ENCODE results near the gene ZNF831. TPM values are rescaled to one million over a fixed set of nuclear protein-coding genes. Genes with fewer than 3 reads are reported as not detected.

Gene ZNF831
- total RNA-seq, 1 donor = not detected

DNA sequence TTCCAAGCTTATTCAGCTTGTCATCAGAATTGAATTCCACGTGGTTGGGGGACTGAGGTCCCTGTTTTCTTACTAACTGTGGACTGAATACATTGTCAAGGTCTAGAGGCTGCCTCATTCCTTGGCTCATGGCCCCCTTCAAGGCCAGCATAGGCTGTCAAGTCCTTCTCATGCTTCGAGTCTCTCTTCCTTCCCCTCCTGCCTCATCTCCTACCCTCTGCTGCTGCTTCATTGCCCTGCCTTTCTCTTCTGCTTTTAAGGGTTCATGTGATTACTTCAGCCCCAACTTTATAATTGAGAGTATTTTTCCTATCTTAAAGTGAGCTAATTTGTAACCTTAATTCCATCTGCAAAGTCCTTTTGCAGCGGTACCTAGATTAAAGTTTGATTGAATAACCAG lies 27.6 kb upstream of the ZNF831 start:
- no peak for DNase-seq (ENCODE audit: insufficient read length, low spot score, missing footprints)
- H3K79me2 ChIP-seq (ENCODE audit: insufficient read depth, low read length) = no peaks in the 10 kb centered on the region
- H4K20me1 ChIP-seq (ENCODE audit: insufficient read depth, low read length) = no peaks in the 10 kb centered on the region
- no peaks in the 10 kb centered on the region for H3K9me3 ChIP-seq (ENCODE audit: low read depth, low read length)
- H3K4me2 ChIP-seq (ENCODE audit: insufficient read depth, low read length) = no peak overlapping the region
- no peaks in the 10 kb centered on the region for H3K36me3 ChIP-seq (ENCODE audit: insufficient read depth, low read length)
- H3K4me1 ChIP-seq (ENCODE audit: insufficient read depth, low read length) = no peaks in the 10 kb centered on the region
- H3K4me3 ChIP-seq (ENCODE audit: insufficient read depth, low read length) = no peak overlapping the region
- H2AFZ ChIP-seq (ENCODE audit: low read length) = no peak overlapping the region
- no peak overlapping the region for H3K27ac ChIP-seq (ENCODE audit: low read depth, low read length)
- TF ChIP-seq, protein P1, sequence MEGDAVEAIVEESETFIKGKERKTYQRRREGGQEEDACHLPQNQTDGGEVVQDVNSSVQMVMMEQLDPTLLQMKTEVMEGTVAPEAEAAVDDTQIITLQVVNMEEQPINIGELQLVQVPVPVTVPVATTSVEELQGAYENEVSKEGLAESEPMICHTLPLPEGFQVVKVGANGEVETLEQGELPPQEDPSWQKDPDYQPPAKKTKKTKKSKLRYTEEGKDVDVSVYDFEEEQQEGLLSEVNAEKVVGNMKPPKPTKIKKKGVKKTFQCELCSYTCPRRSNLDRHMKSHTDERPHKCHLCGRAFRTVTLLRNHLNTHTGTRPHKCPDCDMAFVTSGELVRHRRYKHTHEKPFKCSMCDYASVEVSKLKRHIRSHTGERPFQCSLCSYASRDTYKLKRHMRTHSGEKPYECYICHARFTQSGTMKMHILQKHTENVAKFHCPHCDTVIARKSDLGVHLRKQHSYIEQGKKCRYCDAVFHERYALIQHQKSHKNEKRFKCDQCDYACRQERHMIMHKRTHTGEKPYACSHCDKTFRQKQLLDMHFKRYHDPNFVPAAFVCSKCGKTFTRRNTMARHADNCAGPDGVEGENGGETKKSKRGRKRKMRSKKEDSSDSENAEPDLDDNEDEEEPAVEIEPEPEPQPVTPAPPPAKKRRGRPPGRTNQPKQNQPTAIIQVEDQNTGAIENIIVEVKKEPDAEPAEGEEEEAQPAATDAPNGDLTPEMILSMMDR (IDR thresholded peaks at IDR 0.05; ENCODE audit: extremely low read depth, low read depth, low read length) = no peak
- no peaks in the 10 kb centered on the region for H3K27me3 ChIP-seq (ENCODE audit: insufficient read depth, low read length)

DNA sequence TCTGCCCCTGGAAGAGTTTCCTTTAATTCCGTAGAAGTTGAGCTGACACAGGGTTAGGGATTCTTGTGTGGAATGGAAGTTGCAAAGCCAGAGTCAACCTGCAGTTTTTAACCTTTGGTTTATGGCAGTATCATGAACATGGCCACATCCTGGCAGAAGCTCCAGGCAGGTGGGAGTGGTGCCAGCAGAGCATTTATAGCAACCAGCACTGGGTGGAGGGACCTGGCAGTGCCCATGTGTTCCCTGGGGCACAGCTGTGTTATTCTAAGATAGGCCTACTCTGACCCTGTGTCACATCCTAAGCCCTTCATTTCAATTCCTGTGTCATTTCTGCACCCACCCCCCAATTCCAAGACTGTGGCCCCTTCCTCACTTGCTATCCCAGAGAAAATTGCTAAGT lies 26.1 kb upstream of the ZNF831 start:
- H3K36me3 ChIP-seq (ENCODE audit: insufficient read depth, low read length) = no peaks in the 10 kb centered on the region
- H2AFZ ChIP-seq (ENCODE audit: low read length) = no peak overlapping the region
- no peaks in the 10 kb centered on the region for H3K27me3 ChIP-seq (ENCODE audit: insufficient read depth, low read length)
- H3K9me3 ChIP-seq (ENCODE audit: low read depth, low read length) = no peaks in the 10 kb centered on the region
- no peaks in the 10 kb centered on the region for H4K20me1 ChIP-seq (ENCODE audit: insufficient read depth, low read length)
- H3K4me3 ChIP-seq (ENCODE audit: insufficient read depth, low read length) = no peak overlapping the region
- H3K79me2 ChIP-seq (ENCODE audit: insufficient read depth, low read length) = no peaks in the 10 kb centered on the region
- DNase-seq (ENCODE audit: insufficient read length, low spot score, missing footprints) = no peak
- H3K4me2 ChIP-seq (ENCODE audit: insufficient read depth, low read length) = no peak overlapping the region
- TF ChIP-seq, protein P1 (IDR thresholded peaks at IDR 0.05; ENCODE audit: extremely low read depth, low read depth, low read length) = no peak
- no peaks in the 10 kb centered on the region for H3K4me1 ChIP-seq (ENCODE audit: insufficient read depth, low read length)
- no peak overlapping the region for H3K27ac ChIP-seq (ENCODE audit: low read depth, low read length)

DNA sequence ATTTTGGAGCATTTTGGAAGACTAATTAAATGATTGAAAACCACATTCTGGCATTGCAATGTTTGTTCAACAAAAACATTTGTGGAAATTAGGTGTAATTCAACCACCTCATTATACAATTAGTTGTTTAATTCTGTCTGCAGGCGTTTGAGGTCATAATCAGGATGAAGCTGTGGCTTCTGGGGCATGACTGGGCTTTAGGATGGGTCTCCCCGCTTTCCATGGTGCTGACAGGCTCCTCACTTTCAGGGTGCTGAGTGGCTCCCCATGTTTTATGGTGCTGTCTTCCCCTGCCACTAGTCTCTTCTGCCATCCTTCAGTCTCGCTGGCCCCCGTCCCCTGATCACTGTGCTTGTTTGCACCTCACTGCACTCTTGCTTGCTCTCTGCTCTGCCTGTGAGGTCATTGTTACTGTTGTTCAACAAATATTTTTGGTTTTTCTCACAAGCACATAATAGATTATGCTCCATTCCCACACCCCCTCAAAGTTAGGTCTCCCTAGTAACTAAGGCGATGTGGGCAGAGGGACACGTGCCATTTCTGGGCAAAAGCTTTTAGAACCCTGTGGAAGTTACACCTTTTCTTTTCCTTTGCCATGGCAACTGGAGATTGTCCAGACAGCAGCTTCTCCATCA lies 25.4 kb upstream of the ZNF831 start:
- Histone ChIP-seq H3K4me3 (ENCODE audit: insufficient read depth, low read length) (no peak overlapping the region), H3K9me3 (ENCODE audit: low read depth, low read length) (no peaks in the 10 kb centered on the region), H3K36me3 (ENCODE audit: insufficient read depth, low read length) (no peaks in the 10 kb centered on the region), H2AFZ (ENCODE audit: low read length) (no peak overlapping the region), H3K27me3 (ENCODE audit: insufficient read depth, low read length) (no peaks in the 10 kb centered on the region), H4K20me1 (ENCODE audit: insufficient read depth, low read length) (no peaks in the 10 kb centered on the region), H3K79me2 (ENCODE audit: insufficient read depth, low read length) (no peaks in the 10 kb centered on the region), H3K27ac (ENCODE audit: low read depth, low read length) (no peak overlapping the region), H3K4me1 (ENCODE audit: insufficient read depth, low read length) (no peaks in the 10 kb centered on the region), H3K4me2 (ENCODE audit: insufficient read depth, low read length) (no peak overlapping the region)
- DNase-seq (ENCODE audit: insufficient read length, low spot score, missing footprints) = no peak
- TF ChIP-seq, protein P1 (IDR thresholded peaks at IDR 0.05; ENCODE audit: extremely low read depth, low read depth, low read length) = no peak

DNA sequence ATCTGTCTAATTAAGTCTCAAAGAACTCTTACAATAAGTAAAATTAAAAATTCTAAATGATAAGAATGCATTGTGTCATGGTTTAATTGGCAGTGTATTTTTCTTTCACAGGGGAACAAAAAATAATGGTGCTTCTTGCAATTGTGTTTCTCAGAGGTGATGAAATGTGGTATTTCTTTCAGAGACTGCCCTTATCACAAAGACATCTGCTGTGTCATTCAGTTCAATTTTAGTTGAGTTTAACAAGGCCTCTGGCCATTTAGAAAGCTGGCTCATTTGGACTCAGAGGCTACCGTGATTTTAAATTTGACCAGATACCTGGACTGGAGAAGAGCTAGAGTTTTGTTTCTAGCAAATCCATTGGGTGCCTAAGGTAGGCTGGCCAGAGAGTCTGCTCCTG lies 23.6 kb upstream of the ZNF831 start:
- Histone ChIP-seq H3K36me3 (ENCODE audit: insufficient read depth, low read length) (no peaks in the 10 kb centered on the region), H3K4me1 (ENCODE audit: insufficient read depth, low read length) (no peaks in the 10 kb centered on the region), H3K79me2 (ENCODE audit: insufficient read depth, low read length) (no peaks in the 10 kb centered on the region), H3K27ac (ENCODE audit: low read depth, low read length) (no peak overlapping the region), H3K27me3 (ENCODE audit: insufficient read depth, low read length) (no peaks in the 10 kb centered on the region), H3K4me3 (ENCODE audit: insufficient read depth, low read length) (no peak overlapping the region), H3K9me3 (ENCODE audit: low read depth, low read length) (no peaks in the 10 kb centered on the region), H3K4me2 (ENCODE audit: insufficient read depth, low read length) (no peak overlapping the region), H4K20me1 (ENCODE audit: insufficient read depth, low read length) (no peaks in the 10 kb centered on the region), H2AFZ (ENCODE audit: low read length) (no peak overlapping the region)
- TF ChIP-seq, protein P1 (IDR thresholded peaks at IDR 0.05; ENCODE audit: extremely low read depth, low read depth, low read length) = no peak
- DNase-seq (ENCODE audit: insufficient read length, low spot score, missing footprints) = no peak
